GM18868 (cell line): ENCODE measurements around the gene TRUB1.

ENCODE experiments used
- ATAC-seq: cut with Tn5 transposase; IDR thresholded peaks from one replicate; pipeline ENCODE4 v1.9.1; 2021; ENCODE audit warnings: mild to moderate bottlenecking, moderate library complexity; ENCODE audit not compliant: unreplicated experiment

The TRUB1 gene

GRCh38 chr10:114974625-114975024 is 36.6 kb downstream of the TRUB1 start:
- ATAC-seq, result no peak

- no peak for ATAC-seq
Measured at GRCh38 chr10:114975091-114975490, 37.1 kb downstream of the TRUB1 start.

GRCh38 chr10:114982989-114983388 is 45.0 kb downstream of the TRUB1 start:
- no peak for ATAC-seq

GRCh38 chr10:114987995-114988394 is 50.0 kb downstream of the TRUB1 start:
- ATAC-seq, result no peak

GRCh38 chr10:114990586-114990985 is 52.6 kb downstream of the TRUB1 start:
- ATAC-seq, result no peak

GRCh38 chr10:114990991-114991390 is 53.0 kb downstream of the TRUB1 start:
- no peak for ATAC-seq

- ATAC-seq, result no peak
Measured at GRCh38 chr10:114992189-114992775, 54.3 kb downstream of the TRUB1 start.

- ATAC-seq, result no peak
Measured at GRCh38 chr10:114995468-114996247, 57.7 kb downstream of the TRUB1 start.

- no peak for ATAC-seq
Measured at GRCh38 chr10:114996542-114996941, 58.5 kb downstream of the TRUB1 start.

- ATAC-seq, result no peak
Measured at GRCh38 chr10:114998993-114999392, 61.0 kb downstream of the TRUB1 start.

- peak; percentile 74 for ATAC-seq
Measured at GRCh38 chr10:115001506-115002381, 63.7 kb downstream of the TRUB1 start.

- ATAC-seq, result no peak
Measured at GRCh38 chr10:115003396-115003795, 65.4 kb downstream of the TRUB1 start.

GRCh38 chr10:115004236-115004862 is 66.4 kb downstream of the TRUB1 start:
- ATAC-seq, result no peak

GRCh38 chr10:115005771-115006170 is 67.8 kb downstream of the TRUB1 start:
- no peak for ATAC-seq

GRCh38 chr10:115018185-115018931 is 80.4 kb downstream of the TRUB1 start:
- no peak for ATAC-seq

- ATAC-seq, result no peak
Measured at GRCh38 chr10:115020449-115020848, 82.5 kb downstream of the TRUB1 start.

- ATAC-seq, result no peak
Measured at GRCh38 chr10:115022733-115023132, 84.7 kb downstream of the TRUB1 start.

- ATAC-seq, result no peak
Measured at GRCh38 chr10:115023715-115024114, 85.7 kb downstream of the TRUB1 start.

GRCh38 chr10:115024371-115024770 is 86.4 kb downstream of the TRUB1 start:
- ATAC-seq, result no peak

GRCh38 chr10:115026056-115026745 is 88.2 kb downstream of the TRUB1 start:
- no peak for ATAC-seq
